Liver (tissue), 9 donors: Measurements from ENCODE around the gene MRRF. TPM values are rescaled to one million over a fixed set of nuclear protein-coding genes. Genes with fewer than 3 reads are reported as not detected.
A peak's percentile ranks its signal among the peaks of the same experiment; 100 is the strongest.

Source experiments
- DNase-seq: peaks from one replicate; pipeline ENCODE4 v3.0.0-alpha.2; 2017; ENCODE audit warnings: low spot score
- H3K27ac ChIP-seq, 2 donors: one replicate each; pipeline ENCODE4 v1.7.0; 2013; ENCODE audit warnings: inconsistent platforms in 2 of 2, low read length in 2 of 2, control low read depth in 1 of 2, low read depth in 1 of 2, mild to moderate bottlenecking in 1 of 2
- H3K27me3 ChIP-seq, 4 donors: one replicate each; pipeline versions ENCODE4 v1.6.1 to v1.7.0; 2013; ENCODE audit warnings: low read length in 3 of 4, inconsistent platforms in 1 of 4, mild to moderate bottlenecking in 1 of 4, moderate library complexity in 1 of 4; ENCODE audit not compliant: control insufficient read depth in 4 of 4, insufficient read depth in 4 of 4
- H3K36me3 ChIP-seq, 4 donors: one replicate each; pipeline versions ENCODE4 v1.6.1 to v1.7.0; 2013; ENCODE audit warnings: low read length in 3 of 4, mild to moderate bottlenecking in 3 of 4, low read depth in 1 of 4, moderate library complexity in 1 of 4; ENCODE audit not compliant: control insufficient read depth in 4 of 4, insufficient read depth in 3 of 4
- H3K4me1 ChIP-seq, 4 donors: one replicate each; pipeline versions ENCODE4 v1.6.1 to v1.7.0; 2013; ENCODE audit warnings: low read length in 3 of 4, mild to moderate bottlenecking in 3 of 4, moderate library complexity in 1 of 4; ENCODE audit not compliant: control insufficient read depth in 4 of 4, insufficient read depth in 4 of 4
- H3K4me3 ChIP-seq, 3 donors: one replicate each; pipeline versions ENCODE4 v1.6.1 to v1.7.0; 2013; ENCODE audit warnings: low read length in 3 of 3, control low read depth in 1 of 3, low read depth in 1 of 3, mild to moderate bottlenecking in 1 of 3
- H3K9ac ChIP-seq, 2 donors: one replicate each; pipeline ENCODE4 v1.7.0; 2013; ENCODE audit warnings: low read length in 2 of 2, mild to moderate bottlenecking in 2 of 2, moderate library complexity in 2 of 2, control low read depth in 1 of 2, low read depth in 1 of 2
- H3K9me3 ChIP-seq, 4 donors: one replicate each; pipeline versions ENCODE4 v1.6.1 to v1.7.0; 2013; ENCODE audit warnings: low read length in 3 of 4; ENCODE audit not compliant: control insufficient read depth in 4 of 4
- EGR1 ChIP-seq, 2 donors: IDR thresholded peaks; 2 replicates each; pipeline ENCODE4 v1.6.1; 2016 to 2018; ENCODE audit warnings: antibody characterized with exemption in 2 of 2, low read depth in 2 of 2
- FOXA1 ChIP-seq: IDR thresholded peaks from 2 replicates; pipeline ENCODE4 v1.6.1; 2016; ENCODE audit warnings: antibody characterized with exemption
- FOXA2 ChIP-seq: IDR thresholded peaks from 2 replicates; pipeline ENCODE4 v1.6.1; 2016; ENCODE audit warnings: antibody characterized with exemption
- GABPA ChIP-seq, 2 donors: IDR thresholded peaks in 1 of 2; conservative IDR thresholded peaks in 1 of 2; 2 replicates each; pipeline ENCODE4 v1.6.1; 2016; ENCODE audit warnings: antibody characterized with exemption in 2 of 2, mild to moderate bottlenecking in 1 of 2, moderate library complexity in 1 of 2
- HNF4A ChIP-seq, 2 donors: conservative IDR thresholded peaks; 2 replicates each; pipeline ENCODE4 v1.6.1; 2016; ENCODE audit warnings: antibody characterized with exemption in 2 of 2, mild to moderate bottlenecking in 2 of 2
- HNF4G ChIP-seq: IDR thresholded peaks from 2 replicates; pipeline ENCODE4 v1.6.1; 2016; ENCODE audit warnings: antibody characterized with exemption
- JUND ChIP-seq, 2 donors: IDR thresholded peaks; 2 replicates each; pipeline ENCODE4 v1.6.1; 2016; ENCODE audit warnings: antibody characterized with exemption in 2 of 2
- NR2F2 ChIP-seq: IDR thresholded peaks from 2 replicates; pipeline ENCODE4 v1.6.1; 2016; ENCODE audit warnings: antibody characterized with exemption
- RAD21 ChIP-seq, 2 donors: IDR thresholded peaks; 2 replicates each; pipeline ENCODE4 v1.6.1; 2016; ENCODE audit warnings: antibody characterized with exemption in 2 of 2, mild to moderate bottlenecking in 2 of 2
- RXRA ChIP-seq, 2 donors: IDR thresholded peaks; 2 replicates each; pipeline ENCODE4 v1.6.1; 2017 to 2018; ENCODE audit warnings: antibody characterized with exemption in 2 of 2, mild to moderate bottlenecking in 1 of 2
- SP1 ChIP-seq: IDR thresholded peaks from 2 replicates; pipeline ENCODE4 v1.6.1; 2018; ENCODE audit warnings: antibody characterized with exemption, mild to moderate bottlenecking
- TAF1 ChIP-seq: conservative IDR thresholded peaks from 2 replicates; pipeline ENCODE4 v1.6.1; 2016; ENCODE audit warnings: antibody characterized with exemption, mild to moderate bottlenecking
- YY1 ChIP-seq: IDR thresholded peaks from 2 replicates; pipeline ENCODE4 v1.6.1; 2016; ENCODE audit warnings: antibody characterized with exemption, mild to moderate bottlenecking
- WGBS: extraction: QIAGEN DNeasy Blood & Tissue Kit; methylation state at CpG from one replicate; pipeline ENCODE4 v1.1.7; 2013; 5-methylcytosine and 5-hydroxymethylcytosine counted together
- polyA plus RNA-seq, 2 donors: library from polyadenylated mRNA; stranded (reverse) in 1 of 2; unstranded in 1 of 2; fragments of 200-250 nt in 1 of 2; fragments of >200 nt in 1 of 2; fragmentation: Nextera tagmentation in 1 of 2; extraction: Ambion mirVana in 1 of 2; gene quantifications; one replicate each; pipeline versions ENCODE4 v1.2.1 to v1.2.3, GENCODE V29; 2013 to 2015
- total RNA-seq, 2 donors: library from RNA; depleted of rRNA; stranded (reverse); fragments of >200 nt; gene quantifications; one replicate each; pipeline ENCODE4 v1.2.3, GENCODE V29; 2014
- TF ChIP-seq, protein P1 (sequence below): IDR thresholded peaks from 2 replicates; pipeline ENCODE4 v1.6.1; 2016; ENCODE audit warnings: antibody characterized with exemption
- TF ChIP-seq, protein P2 (sequence below): IDR thresholded peaks from 2 replicates; pipeline ENCODE4 v1.6.1; 2016; ENCODE audit warnings: antibody characterized with exemption
- TF ChIP-seq, protein P3 (sequence below): IDR thresholded peaks from 2 replicates; pipeline ENCODE4 v1.6.1; 2016; ENCODE audit warnings: antibody characterized with exemption
- TF ChIP-seq, protein P4 (sequence below): IDR thresholded peaks from 2 replicates; pipeline ENCODE4 v1.6.1; 2016; ENCODE audit warnings: antibody characterized with exemption, mild to moderate bottlenecking
- TF ChIP-seq, protein P5 (sequence below): fragments of 150-350 bp; IDR thresholded peaks from 2 replicates; pipeline ENCODE4 v1.5.1; 2017; ENCODE audit warnings: improper control_type of control experiment, low read depth, low read length; ENCODE audit not compliant: missing input control
- donor health status: healthy.
- donor health status: healthy.
- donor health status: healthy.
- donor health status: healthy.
- donor health status: healthy.

The MRRF gene
- total and polyA plus RNA-seq, 4 donors: 15.4 to 30.9 (median 22.3) TPM

DNA sequence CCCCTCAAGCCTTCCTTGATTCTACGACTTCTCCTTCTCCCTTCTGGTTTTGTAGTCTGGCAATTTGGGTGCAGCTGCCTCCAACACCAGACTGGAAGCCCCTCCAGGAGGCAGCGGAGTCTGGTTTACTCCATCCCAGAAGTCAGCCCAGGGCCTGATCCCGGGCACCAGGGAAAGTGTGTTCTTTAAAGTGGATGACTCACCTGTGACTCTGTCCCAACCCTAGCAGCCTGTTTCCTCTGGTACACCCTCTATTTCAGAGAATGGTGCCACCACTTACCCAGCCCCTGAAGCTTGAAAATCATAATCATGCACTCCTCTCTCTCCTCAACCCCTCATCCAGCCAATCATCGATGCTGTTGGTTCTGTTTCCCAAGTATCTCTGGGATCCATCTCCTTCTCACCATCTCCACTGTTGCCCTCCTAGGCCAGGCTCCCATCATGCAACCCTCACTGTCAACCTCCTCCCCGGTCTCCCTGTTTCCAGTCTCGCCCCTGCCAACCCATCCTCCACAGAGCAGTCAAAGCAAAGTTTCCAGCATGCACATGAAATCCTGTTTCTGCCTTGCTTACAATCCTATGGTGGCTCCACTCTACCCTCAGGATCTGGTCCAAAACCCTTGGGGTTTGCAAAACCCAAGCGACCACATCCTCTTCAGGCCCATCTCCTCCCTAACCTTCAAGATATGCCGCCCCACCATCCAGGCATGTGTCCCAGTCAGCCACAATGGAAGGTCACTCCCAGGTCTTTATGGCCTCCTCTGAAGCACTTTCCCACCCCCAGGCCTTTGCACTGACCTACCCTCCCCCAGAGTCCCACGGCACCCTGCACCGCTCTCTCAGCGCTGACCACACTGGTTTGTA, 46.4 kb upstream of the MRRF start:
- Histone ChIP-seq H3K4me1 (peaks cover 6 to 21% (median 18%) of the 10 kb centered on the region in 4 donors), H3K27ac (no peak overlapping the region), H3K4me3 (peak overlapping the region in 1 of 3 donors; percentile 7), H3K36me3 (no peaks in the 10 kb centered on the region), H3K27me3 (peaks cover 0 to 37% (median 17%) of the 10 kb centered on the region in 4 donors), H3K9ac (no peak overlapping the region), H3K9me3 (peaks cover 0 to 2% (median 0%) of the 10 kb centered on the region in 4 donors)
- TF ChIP-seq, protein P1, sequence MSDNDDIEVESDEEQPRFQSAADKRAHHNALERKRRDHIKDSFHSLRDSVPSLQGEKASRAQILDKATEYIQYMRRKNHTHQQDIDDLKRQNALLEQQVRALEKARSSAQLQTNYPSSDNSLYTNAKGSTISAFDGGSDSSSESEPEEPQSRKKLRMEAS: no peak
- TF ChIP-seq RXRA (IDR thresholded peaks at IDR 0.05): no peak
- no peak for TF ChIP-seq HNF4G
- TF ChIP-seq FOXA2: no peak
- TF ChIP-seq, protein P2, sequence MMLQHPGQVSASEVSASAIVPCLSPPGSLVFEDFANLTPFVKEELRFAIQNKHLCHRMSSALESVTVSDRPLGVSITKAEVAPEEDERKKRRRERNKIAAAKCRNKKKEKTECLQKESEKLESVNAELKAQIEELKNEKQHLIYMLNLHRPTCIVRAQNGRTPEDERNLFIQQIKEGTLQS: no peak
- no peak for TF ChIP-seq JUND (IDR thresholded peaks at IDR 0.05)
- no peak for TF ChIP-seq RAD21 (IDR thresholded peaks at IDR 0.05)
- TF ChIP-seq GABPA (IDR thresholded peaks at IDR 0.05 in 1 of 2, conservative IDR thresholded peaks at IDR 0.05 in 1 of 2): no peak
- TF ChIP-seq, protein P3, sequence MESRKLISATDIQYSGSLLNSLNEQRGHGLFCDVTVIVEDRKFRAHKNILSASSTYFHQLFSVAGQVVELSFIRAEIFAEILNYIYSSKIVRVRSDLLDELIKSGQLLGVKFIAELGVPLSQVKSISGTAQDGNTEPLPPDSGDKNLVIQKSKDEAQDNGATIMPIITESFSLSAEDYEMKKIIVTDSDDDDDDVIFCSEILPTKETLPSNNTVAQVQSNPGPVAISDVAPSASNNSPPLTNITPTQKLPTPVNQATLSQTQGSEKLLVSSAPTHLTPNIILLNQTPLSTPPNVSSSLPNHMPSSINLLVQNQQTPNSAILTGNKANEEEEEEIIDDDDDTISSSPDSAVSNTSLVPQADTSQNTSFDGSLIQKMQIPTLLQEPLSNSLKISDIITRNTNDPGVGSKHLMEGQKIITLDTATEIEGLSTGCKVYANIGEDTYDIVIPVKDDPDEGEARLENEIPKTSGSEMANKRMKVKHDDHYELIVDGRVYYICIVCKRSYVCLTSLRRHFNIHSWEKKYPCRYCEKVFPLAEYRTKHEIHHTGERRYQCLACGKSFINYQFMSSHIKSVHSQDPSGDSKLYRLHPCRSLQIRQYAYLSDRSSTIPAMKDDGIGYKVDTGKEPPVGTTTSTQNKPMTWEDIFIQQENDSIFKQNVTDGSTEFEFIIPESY: no peak
- TF ChIP-seq HNF4A (conservative IDR thresholded peaks at IDR 0.05): no peak
- no peak for TF ChIP-seq TAF1
- TF ChIP-seq FOXA1: no peak
- TF ChIP-seq SP1: no peak
- no peak for TF ChIP-seq YY1
- TF ChIP-seq EGR1 (IDR thresholded peaks at IDR 0.05; ENCODE audit: low read depth in 2 of 2): no peak
- TF ChIP-seq NR2F2: no peak
- DNase-seq: no peak
- WGBS: 32% methylated on average over 11 of the region's 11 CpGs

DNA sequence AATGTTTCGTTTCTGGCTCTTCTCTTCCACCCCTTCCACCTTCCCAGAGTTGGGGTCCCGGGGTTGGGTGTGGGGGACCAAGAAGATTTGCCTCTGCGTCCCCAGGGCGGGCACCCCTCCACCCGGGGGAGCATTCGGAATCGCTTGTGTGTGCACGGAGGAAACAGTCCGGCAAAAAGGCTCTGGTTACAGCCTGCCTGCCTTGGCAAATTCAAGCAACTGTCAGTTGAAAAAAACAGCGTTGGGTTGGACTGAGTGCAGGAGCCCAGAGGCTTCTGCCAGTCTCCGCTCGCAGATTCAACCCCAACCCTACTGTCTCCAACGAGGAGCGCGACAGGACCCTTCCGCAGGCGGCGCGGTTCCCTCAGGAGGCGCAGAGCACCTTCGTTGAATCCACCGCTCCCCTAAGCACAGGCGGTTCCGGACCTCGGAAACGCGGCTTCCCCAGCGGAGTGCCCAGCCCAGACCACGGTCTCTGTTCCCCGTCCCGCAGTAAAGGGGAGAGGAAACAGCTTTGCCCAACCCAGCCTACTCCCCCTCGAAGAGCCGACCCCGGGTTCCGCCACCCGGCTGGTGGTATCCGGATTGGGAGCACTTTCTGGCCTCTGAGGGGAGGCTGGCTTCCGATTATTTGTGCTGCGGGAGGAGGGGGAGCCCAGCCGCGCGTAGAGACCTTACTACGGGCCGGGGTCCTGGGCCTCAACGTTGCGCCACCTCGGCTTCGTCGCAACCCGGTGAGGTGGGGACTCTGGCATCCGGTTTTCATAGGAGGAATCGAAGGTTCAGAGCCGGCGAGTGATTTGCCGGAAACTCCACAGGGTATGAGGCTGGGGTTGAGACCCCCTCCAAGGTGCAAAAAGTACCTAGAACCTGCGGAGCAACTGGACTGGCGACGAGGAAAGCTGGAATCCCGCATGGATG, 45.5 kb upstream of the MRRF start:
- TF ChIP-seq, protein P4, sequence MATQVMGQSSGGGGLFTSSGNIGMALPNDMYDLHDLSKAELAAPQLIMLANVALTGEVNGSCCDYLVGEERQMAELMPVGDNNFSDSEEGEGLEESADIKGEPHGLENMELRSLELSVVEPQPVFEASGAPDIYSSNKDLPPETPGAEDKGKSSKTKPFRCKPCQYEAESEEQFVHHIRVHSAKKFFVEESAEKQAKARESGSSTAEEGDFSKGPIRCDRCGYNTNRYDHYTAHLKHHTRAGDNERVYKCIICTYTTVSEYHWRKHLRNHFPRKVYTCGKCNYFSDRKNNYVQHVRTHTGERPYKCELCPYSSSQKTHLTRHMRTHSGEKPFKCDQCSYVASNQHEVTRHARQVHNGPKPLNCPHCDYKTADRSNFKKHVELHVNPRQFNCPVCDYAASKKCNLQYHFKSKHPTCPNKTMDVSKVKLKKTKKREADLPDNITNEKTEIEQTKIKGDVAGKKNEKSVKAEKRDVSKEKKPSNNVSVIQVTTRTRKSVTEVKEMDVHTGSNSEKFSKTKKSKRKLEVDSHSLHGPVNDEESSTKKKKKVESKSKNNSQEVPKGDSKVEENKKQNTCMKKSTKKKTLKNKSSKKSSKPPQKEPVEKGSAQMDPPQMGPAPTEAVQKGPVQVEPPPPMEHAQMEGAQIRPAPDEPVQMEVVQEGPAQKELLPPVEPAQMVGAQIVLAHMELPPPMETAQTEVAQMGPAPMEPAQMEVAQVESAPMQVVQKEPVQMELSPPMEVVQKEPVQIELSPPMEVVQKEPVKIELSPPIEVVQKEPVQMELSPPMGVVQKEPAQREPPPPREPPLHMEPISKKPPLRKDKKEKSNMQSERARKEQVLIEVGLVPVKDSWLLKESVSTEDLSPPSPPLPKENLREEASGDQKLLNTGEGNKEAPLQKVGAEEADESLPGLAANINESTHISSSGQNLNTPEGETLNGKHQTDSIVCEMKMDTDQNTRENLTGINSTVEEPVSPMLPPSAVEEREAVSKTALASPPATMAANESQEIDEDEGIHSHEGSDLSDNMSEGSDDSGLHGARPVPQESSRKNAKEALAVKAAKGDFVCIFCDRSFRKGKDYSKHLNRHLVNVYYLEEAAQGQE: no peak
- TF ChIP-seq, protein P5, sequence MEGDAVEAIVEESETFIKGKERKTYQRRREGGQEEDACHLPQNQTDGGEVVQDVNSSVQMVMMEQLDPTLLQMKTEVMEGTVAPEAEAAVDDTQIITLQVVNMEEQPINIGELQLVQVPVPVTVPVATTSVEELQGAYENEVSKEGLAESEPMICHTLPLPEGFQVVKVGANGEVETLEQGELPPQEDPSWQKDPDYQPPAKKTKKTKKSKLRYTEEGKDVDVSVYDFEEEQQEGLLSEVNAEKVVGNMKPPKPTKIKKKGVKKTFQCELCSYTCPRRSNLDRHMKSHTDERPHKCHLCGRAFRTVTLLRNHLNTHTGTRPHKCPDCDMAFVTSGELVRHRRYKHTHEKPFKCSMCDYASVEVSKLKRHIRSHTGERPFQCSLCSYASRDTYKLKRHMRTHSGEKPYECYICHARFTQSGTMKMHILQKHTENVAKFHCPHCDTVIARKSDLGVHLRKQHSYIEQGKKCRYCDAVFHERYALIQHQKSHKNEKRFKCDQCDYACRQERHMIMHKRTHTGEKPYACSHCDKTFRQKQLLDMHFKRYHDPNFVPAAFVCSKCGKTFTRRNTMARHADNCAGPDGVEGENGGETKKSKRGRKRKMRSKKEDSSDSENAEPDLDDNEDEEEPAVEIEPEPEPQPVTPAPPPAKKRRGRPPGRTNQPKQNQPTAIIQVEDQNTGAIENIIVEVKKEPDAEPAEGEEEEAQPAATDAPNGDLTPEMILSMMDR: no peak
- TF ChIP-seq HNF4G (no peak), SP1 (no peak), FOXA2 (no peak), GABPA (IDR thresholded peaks at IDR 0.05 in 1 of 2, conservative IDR thresholded peaks at IDR 0.05 in 1 of 2) (no peak), JUND (IDR thresholded peaks at IDR 0.05) (no peak), TAF1 (no peak), YY1 (no peak), RXRA (IDR thresholded peaks at IDR 0.05) (no peak), HNF4A (conservative IDR thresholded peaks at IDR 0.05) (no peak), FOXA1 (no peak), RAD21 (IDR thresholded peaks at IDR 0.05) (no peak), EGR1 (IDR thresholded peaks at IDR 0.05; ENCODE audit: low read depth in 2 of 2) (no peak)
- TF ChIP-seq, protein P3: no peak
- Histone ChIP-seq H3K4me1 (peaks cover 6 to 15% (median 12%) of the 10 kb centered on the region in 4 donors), H3K27ac (no peak overlapping the region), H3K4me3 (peak overlapping the region in 1 of 3 donors; percentile 7), H3K27me3 (peaks cover 0 to 37% (median 19%) of the 10 kb centered on the region in 4 donors), H3K36me3 (no peaks in the 10 kb centered on the region), H3K9ac (no peak overlapping the region), H3K9me3 (peaks cover 0 to 2% (median 0%) of the 10 kb centered on the region in 4 donors)
- DNase-seq: no peak
- 5% methylated on average over 59 of the region's 59 CpGs for WGBS
